Measurements from ENCODE around the gene PIK3R4.

The PIK3R4 gene

GRCh38 chr3:130758624-130759369 is 12.2 kb upstream of the PIK3R4 start:
- Histone ChIP-seq H3K36me3 (ENCODE audit: low read length) (no peaks in the 10 kb centered on the region), H3K4me2 (ENCODE audit: low read depth, low read length, poor library complexity, severe bottlenecking) (no peak overlapping the region), H3K9me3 (ENCODE audit: insufficient read depth, low read length) (no peaks in the 10 kb centered on the region), H3K27ac (ENCODE audit: low read depth, low read length) (no peak overlapping the region), H3F3A (ENCODE audit: insufficient read depth) (no peaks in the 10 kb centered on the region), H3K4me3 (ENCODE audit: insufficient read depth, low read length, poor library complexity, severe bottlenecking) (no peak overlapping the region), H3K27me3 (ENCODE audit: low read length) (no peaks in the 10 kb centered on the region), H3K9ac (ENCODE audit: low read length) (no peak overlapping the region), H3K79me2 (ENCODE audit: insufficient read depth, low read length) (no peaks in the 10 kb centered on the region), H2AFZ (ENCODE audit: low read depth, low read length, severe bottlenecking) (no peak overlapping the region), H3K9me2 (replicated peaks; ENCODE audit: insufficient read depth, low read length) (no peaks in the 10 kb centered on the region), H4K20me1 (ENCODE audit: low read depth, low read length) (no peaks in the 10 kb centered on the region)
- TF ChIP-seq EZH2phosphoT487 (conservative IDR thresholded peaks at IDR 0.05; ENCODE audit: low read length): no peak
- TF ChIP-seq CTCF (IDR thresholded peaks at IDR 0.05; ENCODE audit: insufficient read depth, low read length, poor library complexity, severe bottlenecking): no peak

GRCh38 chr3:130757611-130758150 is 11.1 kb upstream of the PIK3R4 start:
- Histone ChIP-seq H3K9me2 (replicated peaks; ENCODE audit: insufficient read depth, low read length) (no peaks in the 10 kb centered on the region), H3K79me2 (ENCODE audit: insufficient read depth, low read length) (no peaks in the 10 kb centered on the region), H2AFZ (ENCODE audit: low read depth, low read length, severe bottlenecking) (no peak overlapping the region), H3K4me2 (ENCODE audit: low read depth, low read length, poor library complexity, severe bottlenecking) (no peak overlapping the region), H4K20me1 (ENCODE audit: low read depth, low read length) (no peaks in the 10 kb centered on the region), H3K27me3 (ENCODE audit: low read length) (no peaks in the 10 kb centered on the region), H3K27ac (ENCODE audit: low read depth, low read length) (no peak overlapping the region), H3F3A (ENCODE audit: insufficient read depth) (no peaks in the 10 kb centered on the region), H3K36me3 (ENCODE audit: low read length) (no peaks in the 10 kb centered on the region), H3K4me3 (ENCODE audit: insufficient read depth, low read length, poor library complexity, severe bottlenecking) (no peak overlapping the region), H3K9me3 (ENCODE audit: insufficient read depth, low read length) (no peaks in the 10 kb centered on the region), H3K9ac (ENCODE audit: low read length) (no peak overlapping the region)
- TF ChIP-seq EZH2phosphoT487 (conservative IDR thresholded peaks at IDR 0.05; ENCODE audit: low read length) (no peak), CTCF (IDR thresholded peaks at IDR 0.05; ENCODE audit: insufficient read depth, low read length, poor library complexity, severe bottlenecking) (no peak)

GRCh38 chr3:130755666-130756065 is 9.0 kb upstream of the PIK3R4 start:
- no peaks in the 10 kb centered on the region for H3K27me3 ChIP-seq (ENCODE audit: low read length)
- H3K27ac ChIP-seq (ENCODE audit: low read depth, low read length): no peak overlapping the region
- H3K4me3 ChIP-seq (ENCODE audit: insufficient read depth, low read length, poor library complexity, severe bottlenecking): no peak overlapping the region
- H4K20me1 ChIP-seq (ENCODE audit: low read depth, low read length): no peaks in the 10 kb centered on the region
- H3K4me2 ChIP-seq (ENCODE audit: low read depth, low read length, poor library complexity, severe bottlenecking): no peak overlapping the region
- TF ChIP-seq CTCF (IDR thresholded peaks at IDR 0.05; ENCODE audit: insufficient read depth, low read length, poor library complexity, severe bottlenecking): no peak
- TF ChIP-seq EZH2phosphoT487 (conservative IDR thresholded peaks at IDR 0.05; ENCODE audit: low read length): no peak
- no peaks in the 10 kb centered on the region for H3K9me2 ChIP-seq (replicated peaks; ENCODE audit: insufficient read depth, low read length)
- H3K9me3 ChIP-seq (ENCODE audit: insufficient read depth, low read length): no peaks in the 10 kb centered on the region
- H3K36me3 ChIP-seq (ENCODE audit: low read length): no peaks in the 10 kb centered on the region
- H2AFZ ChIP-seq (ENCODE audit: low read depth, low read length, severe bottlenecking): no peak overlapping the region
- H3F3A ChIP-seq (ENCODE audit: insufficient read depth): no peaks in the 10 kb centered on the region
- no peaks in the 10 kb centered on the region for H3K79me2 ChIP-seq (ENCODE audit: insufficient read depth, low read length)
- H3K9ac ChIP-seq (ENCODE audit: low read length): no peak overlapping the region
